Central memory CD4-positive, alpha-beta T cell (primary cell): ENCODE measurements around the gene TESK2.
"Not testable (repeated sequence)": the region's sequence is repeated elsewhere in the genome, so short reads cannot be mapped to it uniquely, and the experiment has no call there.

Experiments
- DNase-seq: peaks from one replicate; pipeline ENCODE4 v3.0.0; 2022

The TESK2 gene

DNA sequence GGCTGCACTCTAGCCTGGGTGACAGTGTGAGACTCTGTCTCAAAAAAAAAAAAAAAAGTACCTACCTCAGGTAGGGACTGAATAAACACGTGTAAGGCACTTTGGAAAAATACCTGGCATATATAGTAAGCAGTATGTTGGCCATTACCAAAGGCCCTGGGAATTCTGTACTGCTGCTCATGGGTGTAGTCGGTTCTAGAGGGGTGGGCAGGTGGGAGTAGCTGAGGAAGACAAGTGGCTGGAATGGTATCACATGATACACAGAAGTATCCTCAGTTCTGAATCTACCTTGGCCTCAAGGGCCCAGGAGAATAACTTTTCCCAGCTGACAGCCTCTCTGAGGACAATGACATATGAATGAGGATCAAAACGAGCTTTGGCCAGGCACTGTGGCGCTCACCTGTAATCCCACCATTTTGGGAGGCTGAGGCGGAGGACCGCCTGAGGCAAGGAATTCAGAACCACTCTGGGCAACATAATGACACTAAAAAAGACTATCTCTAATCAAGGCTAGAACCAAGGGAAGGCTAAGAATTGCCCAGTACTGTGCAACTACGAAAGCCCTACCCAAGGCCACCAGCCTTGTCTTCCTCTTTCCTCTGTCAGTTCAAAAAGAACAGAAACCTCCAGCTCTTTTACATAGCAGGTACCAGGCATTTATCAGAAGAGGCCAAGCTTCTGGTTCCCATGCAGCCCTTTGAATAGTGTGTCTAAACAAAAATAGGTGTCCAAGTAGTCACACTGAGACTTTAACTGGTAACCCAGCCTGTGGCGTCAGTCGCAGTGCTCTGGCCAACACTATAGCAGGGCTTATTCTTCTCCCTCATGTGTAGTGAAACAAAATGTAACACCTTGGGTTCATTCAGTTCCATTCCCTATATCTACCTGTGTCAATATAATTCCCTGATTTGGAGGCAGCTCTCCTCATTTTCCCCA is 19.3 kb upstream of the TESK2 start:
- no peak for DNase-seq

DNA sequence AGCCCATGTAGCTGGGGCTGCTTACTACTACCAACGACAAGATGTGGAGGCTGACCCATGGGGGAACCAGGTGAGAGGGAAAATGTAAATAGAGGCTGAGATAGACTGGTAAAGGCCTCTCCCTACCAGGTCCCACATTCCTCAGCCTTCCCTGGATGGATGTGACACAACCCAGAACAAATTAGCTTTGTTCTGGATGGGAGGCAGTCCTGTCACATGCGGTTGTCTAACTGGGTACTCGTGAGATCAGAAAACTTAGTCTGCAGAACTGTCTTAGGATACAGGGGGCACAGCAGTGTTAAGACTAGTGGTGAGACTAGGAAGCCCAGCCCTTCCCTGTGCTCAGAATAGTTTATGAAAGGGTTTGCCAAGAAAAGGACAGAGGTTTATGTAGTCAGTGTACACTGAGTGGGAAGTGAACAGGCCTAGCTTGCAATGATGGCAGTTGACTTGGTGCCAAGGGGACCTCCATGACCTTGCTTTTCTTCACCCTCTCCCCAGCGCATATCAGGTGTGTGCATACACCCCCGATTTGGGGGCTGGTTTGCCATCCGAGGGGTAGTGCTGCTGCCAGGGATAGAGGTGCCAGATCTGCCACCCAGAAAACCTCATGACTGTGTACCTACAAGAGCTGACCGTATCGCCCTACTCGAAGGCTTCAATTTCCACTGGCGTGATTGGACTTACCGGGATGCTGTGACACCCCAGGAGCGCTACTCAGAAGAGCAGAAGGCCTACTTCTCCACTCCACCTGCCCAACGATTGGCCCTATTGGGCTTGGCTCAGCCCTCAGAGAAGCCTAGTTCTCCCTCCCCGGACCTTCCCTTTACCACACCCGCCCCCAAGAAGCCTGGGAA is 17.6 kb upstream of the TESK2 start:
- no peak for DNase-seq

DNA sequence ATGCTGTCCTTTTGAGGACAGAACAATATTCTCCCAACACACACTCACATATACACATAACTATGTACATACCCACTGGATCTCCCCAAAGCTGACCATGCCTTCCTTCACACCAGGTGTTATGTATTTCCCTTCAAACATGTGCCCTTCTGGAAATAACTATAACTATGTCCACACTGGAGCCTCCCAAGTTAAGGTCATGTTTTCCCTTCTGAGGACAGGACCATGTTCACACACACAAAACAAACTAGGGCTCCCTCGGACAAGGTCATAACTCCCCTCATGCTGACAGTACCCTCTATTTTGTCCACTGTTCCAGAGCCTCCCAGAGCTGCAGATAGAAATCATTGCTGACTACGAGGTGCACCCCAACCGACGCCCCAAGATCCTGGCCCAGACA is 16.9 kb upstream of the TESK2 start:
- DNase-seq = no peak

DNA sequence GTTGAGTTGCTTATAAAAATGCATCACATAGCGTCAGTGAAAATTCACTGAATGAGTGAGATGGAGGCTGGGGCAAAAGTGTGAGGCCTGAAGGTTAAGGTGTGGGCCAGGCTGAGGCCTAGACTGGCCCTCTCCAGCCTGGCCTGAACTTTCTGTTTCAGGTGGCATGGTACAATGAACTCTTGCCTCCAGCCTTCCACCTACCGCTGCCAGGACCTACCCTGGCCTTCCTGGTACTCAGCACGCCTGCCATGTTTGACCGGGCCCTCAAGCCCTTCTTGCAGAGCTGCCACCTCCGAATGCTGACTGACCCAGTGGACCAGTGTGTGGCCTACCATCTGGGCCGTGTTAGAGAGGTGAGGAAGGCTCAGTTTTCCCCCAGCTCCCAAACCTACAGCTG is 16.2 kb upstream of the TESK2 start:
- no peak for DNase-seq

DNA sequence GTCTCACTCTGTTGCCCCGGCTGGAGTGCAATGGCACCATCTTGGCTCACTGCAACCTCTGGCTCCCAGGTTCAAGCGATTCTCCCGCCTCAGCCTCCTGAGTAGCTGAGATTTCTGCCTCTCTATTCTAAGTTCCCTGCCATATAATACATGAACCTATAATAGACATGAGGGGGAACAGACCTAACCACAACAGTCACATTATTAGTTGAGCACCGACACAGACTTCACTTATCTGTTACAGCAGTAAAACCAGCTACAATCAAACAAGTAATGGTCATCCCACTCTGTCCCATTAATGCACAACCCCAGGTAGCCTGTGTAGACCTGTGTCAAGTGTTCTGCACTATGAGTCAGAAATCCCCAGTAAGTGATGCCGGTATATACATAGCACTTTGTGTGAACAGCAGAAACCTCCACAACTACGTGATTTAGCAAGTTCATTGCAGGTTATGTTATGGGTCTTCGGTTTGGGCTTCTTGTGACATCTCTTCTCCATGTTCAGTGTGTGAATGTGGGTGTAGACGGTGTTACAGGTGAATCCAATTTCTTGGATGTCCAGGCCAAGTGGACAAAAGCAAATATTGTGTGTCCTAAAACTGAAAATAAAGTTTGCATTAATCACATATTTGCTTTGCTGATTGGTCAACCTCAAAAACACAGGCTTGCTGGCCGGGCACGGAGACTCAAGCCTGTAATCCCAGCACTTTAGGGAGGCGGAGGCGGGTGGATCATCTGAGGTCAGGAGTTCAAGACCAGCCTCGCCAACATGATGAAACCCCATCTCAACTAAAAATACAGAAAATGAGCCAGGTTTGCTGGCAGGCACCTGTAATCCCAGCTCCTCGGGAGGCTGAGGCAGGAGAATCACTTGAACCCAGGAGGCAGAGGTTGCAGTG is 12.7 kb upstream of the TESK2 start:
- DNase-seq = no peak

DNA sequence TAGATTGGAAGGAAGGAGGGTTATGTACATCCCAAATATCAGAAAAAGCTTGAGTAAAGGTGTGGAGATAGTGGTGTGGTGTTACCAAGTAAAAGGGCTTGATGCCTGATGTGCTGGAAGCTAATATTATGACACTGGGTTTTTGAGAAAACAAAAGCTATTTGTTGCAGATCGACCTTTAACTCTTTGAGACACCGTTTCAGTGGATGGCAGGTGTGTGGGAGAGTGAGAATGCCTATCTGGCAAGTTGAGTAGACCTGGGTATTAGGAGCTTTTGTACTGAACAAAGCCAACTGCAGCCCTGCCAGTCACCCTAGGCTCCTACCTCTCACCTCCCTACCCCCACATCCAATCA is 10.5 kb upstream of the TESK2 start:
- DNase-seq = no peak

DNA sequence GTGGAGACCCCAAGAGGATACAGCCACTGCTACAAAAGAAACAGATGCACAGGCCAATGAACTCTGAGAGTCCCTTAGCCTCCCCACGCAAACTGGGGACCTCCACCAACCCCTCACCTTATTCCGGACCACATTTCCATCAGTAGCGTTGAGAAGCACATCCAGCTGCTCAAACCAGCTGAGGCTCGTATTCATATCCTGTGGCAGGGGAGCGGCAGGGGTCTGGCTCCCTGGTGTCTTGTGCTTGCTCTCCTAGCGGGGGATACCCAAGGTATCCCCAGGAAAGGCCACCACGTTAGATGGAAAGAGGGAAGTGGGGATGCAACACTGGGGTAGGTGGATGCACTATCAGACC is 8.4 kb upstream of the TESK2 start:
- DNase-seq = peak; percentile 12

DNA sequence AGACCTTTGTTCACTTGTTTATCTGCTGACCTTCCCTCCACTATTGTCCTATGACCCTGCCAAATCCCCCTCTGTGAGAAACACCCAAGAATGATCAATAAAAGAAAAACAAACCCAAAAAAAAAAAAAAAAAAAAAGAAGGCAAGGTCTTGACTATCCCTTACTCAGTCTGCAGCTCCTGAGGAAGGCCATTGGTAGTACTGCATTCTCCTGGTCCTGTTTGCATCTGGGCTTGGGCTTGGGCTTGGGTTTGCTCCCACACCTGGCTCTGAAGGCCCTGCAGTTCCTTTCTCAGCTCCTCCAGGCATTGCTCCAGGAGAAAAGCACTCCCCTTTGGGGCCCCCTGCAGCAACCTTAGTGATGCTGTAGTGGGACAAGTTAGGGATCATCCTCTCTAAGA is 7.3 kb upstream of the TESK2 start:
- DNase-seq = no peak

DNA sequence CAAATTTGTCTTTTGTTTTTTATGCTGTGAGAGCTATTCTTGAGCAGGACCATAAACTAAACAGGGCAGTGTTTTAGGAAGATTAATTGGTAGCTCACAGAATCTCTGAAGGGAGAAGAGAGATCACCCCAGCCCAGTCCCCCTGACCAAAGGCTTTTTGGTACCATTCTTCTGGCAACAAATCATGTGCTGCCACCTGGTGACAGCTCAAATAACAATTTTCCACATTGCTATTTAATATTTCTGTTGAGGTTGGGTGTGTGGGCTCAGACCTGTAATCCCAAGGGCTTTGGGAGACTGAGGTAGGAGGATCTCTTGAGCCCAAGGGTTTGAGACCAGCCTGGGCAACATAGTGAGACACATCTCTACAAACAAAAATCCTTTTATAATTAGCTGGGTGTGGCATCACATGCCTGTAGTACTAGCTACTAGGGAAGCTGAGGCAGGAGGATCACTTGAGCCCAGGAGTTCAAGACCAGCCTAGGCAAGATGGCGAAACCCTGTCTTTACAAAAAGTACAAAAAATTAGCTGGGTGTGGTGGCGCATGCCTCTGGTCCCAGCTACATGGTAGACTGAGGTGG is 2.2 kb upstream of the TESK2 start:
- DNase-seq = peak; percentile 50

DNA sequence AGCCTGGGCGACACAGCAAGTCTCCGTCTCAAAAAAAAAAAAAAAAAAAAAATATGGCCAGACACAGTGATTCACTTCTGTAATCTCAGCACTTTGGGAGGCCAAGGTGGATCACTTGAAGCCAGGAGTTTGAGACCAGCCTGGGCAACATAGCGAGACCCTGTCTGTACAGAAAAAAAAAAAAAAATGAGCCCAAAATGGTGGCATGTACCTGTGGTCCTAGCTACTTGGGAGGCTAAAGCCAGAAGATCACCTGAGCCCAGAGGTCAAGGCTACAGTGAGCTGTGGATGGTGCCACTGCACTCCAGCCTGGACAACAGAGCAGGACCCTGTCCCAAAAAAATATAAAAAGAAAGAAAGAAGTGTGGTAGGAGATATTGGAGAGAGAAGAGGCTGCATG is 1.7 kb upstream of the TESK2 start:
- DNase-seq = no peak

DNA sequence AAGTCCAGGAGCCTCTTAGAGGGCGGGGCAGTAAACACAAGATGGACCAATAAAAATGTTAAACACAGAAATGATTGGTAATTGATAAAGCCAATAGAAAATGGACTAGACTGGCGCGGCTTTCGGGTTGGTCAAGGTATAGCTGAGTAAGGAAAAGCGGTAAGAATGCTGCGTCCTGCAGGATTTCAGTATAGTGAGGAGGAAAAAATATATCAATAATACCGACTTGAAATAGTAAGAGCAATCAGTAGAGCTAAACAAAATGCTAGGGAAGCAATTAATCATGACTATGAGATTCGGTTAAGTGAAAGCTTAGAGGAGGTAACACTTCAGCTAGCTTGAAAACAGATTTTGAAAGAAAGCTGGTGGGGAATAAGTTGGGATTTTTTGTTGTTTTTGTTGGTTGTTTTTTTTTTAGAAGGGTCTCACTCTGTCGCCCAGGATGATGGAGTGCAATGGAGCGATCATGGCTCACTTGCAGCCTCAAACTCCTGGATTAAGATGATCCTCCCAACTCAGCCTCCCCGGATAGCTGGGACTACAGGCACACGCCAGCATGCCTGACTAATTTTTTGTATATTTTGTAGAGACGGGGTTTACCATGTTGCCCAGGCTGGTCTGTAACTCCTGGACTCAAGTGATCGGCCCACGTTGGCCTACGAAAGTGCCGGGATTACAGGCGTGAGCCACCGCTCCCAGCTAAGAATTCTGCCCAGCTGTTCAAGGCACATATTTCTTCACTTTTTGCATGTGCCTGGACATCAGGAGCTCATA is 711 bp upstream of the TESK2 start:
- no peak for DNase-seq

DNA sequence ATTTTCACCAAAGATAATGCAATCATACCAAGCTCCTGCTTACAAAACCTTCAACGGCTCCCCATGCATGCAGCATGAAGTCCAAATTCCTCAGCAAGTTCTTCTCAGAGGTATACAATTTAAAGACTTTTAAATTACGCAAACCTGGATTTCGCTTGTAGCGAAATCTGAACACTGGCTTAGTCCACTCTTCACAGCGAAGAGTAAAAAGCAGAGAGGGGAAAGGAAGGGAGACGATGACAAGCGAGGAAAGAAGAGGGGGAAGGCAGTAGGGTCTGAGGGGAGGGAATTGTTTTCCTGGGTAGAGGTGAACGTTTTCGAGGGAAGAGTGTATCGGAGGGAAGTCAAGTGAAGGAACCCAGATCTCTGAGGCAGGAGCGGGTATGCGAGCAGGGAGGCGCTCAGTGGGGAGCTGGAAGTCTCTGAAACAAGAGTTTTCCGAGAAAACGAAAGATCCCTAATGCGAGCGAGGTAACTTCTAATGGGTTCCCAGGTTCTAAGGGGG is 790 bp downstream of the TESK2 start:
- no peak for DNase-seq

DNA sequence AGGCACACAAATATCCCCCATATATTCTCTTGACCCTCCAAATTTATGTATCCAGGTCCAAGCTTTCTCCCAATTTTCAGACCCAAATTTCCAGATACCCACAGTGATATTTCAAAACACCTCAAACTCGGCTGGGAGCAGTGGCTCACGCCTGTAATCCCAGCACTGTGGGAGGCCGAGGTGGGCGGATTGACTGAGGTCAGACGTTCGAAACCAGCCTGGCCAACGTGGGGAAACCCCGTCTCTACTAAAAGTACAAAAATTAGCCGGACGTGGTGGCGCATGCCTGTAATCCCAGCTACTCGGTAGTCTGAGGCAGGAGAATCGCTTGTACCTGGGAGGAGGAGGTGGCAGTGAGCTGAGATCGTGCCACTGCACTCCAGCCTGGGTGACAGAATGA is 1.6 kb downstream of the TESK2 start:
- DNase-seq = peak; percentile 3

DNA sequence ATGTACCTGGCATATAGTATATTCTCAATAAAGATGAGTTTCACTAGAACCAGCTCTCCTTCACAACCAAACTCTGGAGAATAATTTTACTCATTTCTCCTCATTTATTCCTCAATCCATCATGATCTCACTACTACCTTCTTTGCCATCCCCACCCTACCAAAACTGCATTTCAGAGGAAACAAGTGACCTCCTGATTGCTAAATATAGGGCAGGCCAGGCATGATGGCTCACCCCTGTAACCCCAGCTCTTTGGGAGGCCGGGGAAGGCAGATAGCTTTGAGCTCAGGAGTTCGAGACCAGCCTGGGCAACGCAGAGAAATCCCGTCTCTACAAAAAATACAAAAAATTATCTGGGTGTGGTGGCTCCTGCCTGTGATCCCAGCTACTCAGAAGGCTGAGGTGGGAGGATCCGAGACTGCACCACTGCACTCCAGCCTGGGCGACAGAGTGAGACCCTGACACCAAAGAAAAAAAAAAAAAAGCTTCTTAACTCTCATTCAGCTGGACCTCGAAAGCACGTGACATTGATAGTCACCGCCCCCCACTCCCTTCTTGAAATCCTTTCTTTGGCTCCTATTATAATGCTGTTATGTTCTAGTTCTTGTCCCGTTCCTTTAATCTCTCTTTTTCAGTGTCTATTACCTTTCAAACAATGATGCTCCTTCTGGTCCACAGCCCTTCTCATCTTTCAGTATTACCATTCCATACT is 2.1 kb downstream of the TESK2 start:
- no peak for DNase-seq

DNA sequence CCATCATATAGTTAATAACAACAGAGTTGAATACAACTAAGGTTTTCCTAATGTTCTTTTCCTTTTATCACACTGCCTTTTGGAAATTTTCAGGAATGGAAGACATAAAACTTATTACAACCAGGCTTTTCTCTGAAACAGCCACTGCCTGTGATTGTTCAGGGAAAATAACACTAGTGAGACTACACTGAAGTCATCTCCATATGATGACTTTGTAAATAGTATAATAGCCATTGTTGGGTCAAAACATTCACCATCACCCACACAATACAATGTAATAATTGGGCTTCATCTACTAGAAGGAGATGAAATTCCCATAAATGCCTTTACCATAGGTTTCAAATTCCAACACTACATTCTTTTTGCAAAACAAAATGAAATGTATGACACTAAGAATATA is 5.0 kb downstream of the TESK2 start:
- no peak for DNase-seq

DNA sequence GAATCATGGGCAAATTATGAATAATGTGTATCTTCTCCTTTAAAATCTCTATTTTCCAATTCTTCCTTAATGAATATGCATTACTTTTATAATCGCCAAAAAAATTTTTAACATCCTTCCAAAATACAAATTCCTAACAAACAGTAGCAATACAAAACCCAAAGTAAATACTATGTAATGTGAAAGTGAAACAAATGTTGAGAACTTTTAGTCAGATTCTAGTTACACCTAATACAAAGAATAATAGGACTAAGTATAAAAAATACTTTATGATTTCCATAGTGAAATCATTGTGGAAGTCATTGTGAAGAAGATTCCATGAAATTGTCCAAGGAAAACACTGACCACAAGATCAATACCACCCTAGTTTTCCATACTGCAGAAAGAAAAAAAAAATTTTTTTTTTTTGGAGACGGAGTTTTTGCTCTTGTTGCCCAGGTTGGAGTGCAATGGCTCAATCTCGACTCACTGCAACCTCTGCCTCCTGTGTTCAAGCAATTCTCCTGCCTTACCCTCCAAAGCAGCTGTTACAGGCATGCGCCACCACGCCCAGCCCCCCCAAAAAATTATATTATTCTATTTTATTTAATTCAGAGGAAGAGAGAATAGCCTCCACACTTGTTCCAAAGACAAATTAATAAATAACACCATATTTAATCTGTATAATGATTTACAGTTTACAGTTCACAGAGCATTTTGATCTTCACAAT is 11.8 kb downstream of the TESK2 start:
- no peak for DNase-seq

DNA sequence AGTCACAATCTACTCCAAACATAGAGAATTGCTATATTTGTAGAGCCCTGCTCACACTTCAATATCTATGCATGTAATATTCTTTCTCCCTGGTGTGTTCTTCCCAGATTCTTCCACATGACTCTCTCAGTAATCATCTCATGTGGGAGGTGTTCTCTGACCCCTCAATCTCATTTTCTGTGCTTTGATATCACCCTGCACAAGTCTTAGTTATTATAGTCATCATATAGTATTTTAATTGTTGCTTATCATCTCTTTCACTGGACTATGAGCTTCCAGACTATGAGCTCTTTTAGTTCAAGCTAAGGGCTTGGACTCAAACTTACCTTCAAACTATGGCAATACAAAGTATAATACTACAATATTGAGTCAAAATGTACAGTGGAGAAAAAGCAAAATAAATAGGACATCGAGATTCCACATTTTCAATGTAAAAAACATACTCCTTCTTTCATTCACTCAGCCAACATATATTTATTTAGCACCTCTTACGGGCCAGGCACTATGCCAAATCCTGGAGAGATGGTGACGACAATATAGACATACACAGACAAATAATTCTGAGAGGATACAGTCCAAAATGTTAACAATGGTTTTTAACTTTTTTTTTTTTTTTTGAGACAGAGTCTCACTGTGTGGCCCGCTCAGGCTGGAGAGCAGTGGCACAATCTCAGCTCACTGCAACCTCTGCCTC is 12.7 kb downstream of the TESK2 start:
- DNase-seq = no peak

DNA sequence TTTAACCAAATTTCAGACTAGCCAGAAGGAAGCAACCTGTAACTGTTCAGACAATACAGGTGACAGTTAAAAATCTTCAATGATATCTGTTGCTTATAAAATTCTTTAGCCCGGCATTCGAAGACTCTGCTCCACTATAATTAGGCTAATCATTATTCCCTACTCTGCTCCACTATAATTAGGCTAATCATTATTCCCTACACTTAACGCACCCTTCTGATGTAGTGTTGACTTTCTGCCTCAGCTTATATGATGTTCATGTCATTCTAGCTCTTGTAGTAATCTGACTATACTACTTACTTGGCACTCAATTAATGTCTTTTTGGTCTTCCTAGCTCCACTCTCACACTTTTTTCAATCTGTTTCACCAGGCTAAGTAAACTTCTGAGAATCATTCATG is 13.3 kb downstream of the TESK2 start:
- no peak for DNase-seq

DNA sequence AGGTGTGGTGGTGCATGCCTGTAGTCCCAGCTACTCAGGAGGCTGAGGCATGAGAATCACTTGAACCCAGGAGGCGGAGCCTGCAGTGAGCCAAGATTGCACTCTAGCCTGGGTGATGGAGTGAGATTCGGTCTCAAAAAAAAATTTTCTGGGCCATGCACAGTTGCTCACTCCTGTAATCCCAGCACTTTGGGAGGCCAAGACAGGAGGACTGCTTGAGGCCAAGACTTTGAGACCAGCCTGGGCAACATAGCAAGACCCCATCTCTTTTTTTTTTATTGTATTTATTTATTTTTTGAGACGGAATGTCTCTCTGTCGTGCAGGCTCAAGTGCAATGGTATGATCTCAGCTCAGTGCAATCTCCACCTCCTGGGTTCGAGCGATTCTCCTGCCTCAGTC is 16.8 kb downstream of the TESK2 start:
- not testable (repeated sequence) for DNase-seq

DNA sequence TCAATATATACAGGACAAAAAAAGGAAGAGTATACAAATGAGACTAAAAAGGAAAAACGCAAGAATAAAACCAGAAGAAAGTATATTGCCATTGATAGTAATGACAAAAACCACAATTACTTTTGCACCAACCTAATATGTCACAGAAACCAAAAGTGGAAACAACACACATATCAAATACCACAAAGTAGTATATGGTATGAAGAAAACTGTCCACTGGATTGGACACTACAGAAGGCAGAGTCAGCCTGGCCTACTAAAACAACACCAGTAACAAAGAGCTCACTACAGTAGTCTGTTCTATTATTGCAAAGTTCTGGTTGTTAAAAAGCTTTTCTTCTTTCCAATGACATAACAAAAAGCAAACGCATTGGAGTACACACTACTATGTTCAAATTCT is 17.7 kb downstream of the TESK2 start:
- no peak for DNase-seq
